HepG2 (cell line): ENCODE results near the gene SIRT5. TPM values are rescaled to one million over a fixed set of nuclear protein-coding genes. Genes with fewer than 3 reads are reported as not detected.
A peak's percentile ranks its signal among the peaks of the same experiment; 100 is the strongest.

ENCODE experiments used
- ATF1 ChIP-seq: IDR thresholded peaks from 2 replicates; pipeline ENCODE4 v1.6.1; 2016; ENCODE audit warnings: mild to moderate bottlenecking, control low read depth
- ATF7-NPFF ChIP-seq: sonication (generic); formaldehyde crosslinking; IDR thresholded peaks from 2 replicates; pipeline ENCODE4 v1.8.1; 2023; ENCODE audit warnings: mild to moderate bottlenecking, low read depth, missing genetic modification reagents, moderate library complexity
- DNMT3B ChIP-seq: conservative IDR thresholded peaks from 2 replicates; pipeline ENCODE4 v1.6.1; 2016; ENCODE audit warnings: missing biosample characterization, control low read depth
- HNF4G ChIP-seq, 2 experiments: sonication (generic) in 1 of 2; formaldehyde crosslinking in 1 of 2; IDR thresholded peaks; 2 replicates each; pipeline versions ENCODE4 v1.4.0 to v1.6.1; 2011 to 2020; ENCODE audit warnings: borderline replicate concordance in 2 of 2, low read depth in 2 of 2, mild to moderate bottlenecking in 2 of 2, low read length in 1 of 2, missing genetic modification reagents in 1 of 2, moderate library complexity in 1 of 2
- MYC ChIP-seq: sonication (generic); formaldehyde crosslinking; IDR thresholded peaks from 2 replicates; pipeline ENCODE4 v1.9.0; 2021; ENCODE audit warnings: missing genetic modification reagents, borderline replicate concordance
- NFIC ChIP-seq: IDR thresholded peaks from 2 replicates; pipeline ENCODE4 v1.6.1; 2012; ENCODE audit warnings: mild to moderate bottlenecking, low read length, inconsistent platforms
- NFKB2 ChIP-seq: sonication (generic); formaldehyde crosslinking; IDR thresholded peaks from 2 replicates; pipeline ENCODE4 v1.4.0; 2020; ENCODE audit warnings: missing genetic modification reagents, borderline replicate concordance
- RAD51 ChIP-seq: fragments of 450-650 bp; IDR thresholded peaks from 2 replicates; pipeline ENCODE4 v1.6.1; 2016; ENCODE audit warnings: borderline replicate concordance
- ZNF253 ChIP-seq: sonication (generic); formaldehyde crosslinking; IDR thresholded peaks from 2 replicates; pipeline ENCODE4 v1.8.0; 2022; ENCODE audit warnings: mild to moderate bottlenecking, missing genetic modification reagents, borderline replicate concordance
- ZNF337 ChIP-seq: sonication (generic); formaldehyde crosslinking; IDR thresholded peaks from 2 replicates; pipeline ENCODE4 v1.5.1; 2020; ENCODE audit warnings: missing genetic modification reagents, low read depth, mild to moderate bottlenecking, borderline replicate concordance
- ZNF33A ChIP-seq: sonication (generic); formaldehyde crosslinking; IDR thresholded peaks from 2 replicates; pipeline ENCODE4 v1.5.1; 2020; ENCODE audit warnings: missing genetic modification reagents, mild to moderate bottlenecking, moderate library complexity, borderline replicate concordance
- ZNF34 ChIP-seq: sonication (generic); formaldehyde crosslinking; IDR thresholded peaks from 2 replicates; pipeline ENCODE4 v1.4.0; 2020; ENCODE audit warnings: mild to moderate bottlenecking, missing genetic modification reagents, borderline replicate concordance
- ZNF546 ChIP-seq: sonication (generic); formaldehyde crosslinking; conservative IDR thresholded peaks from 2 replicates; pipeline ENCODE4 v1.8.1; 2023; ENCODE audit warnings: mild to moderate bottlenecking, missing genetic modification reagents
- ZNF549 ChIP-seq: sonication (generic); formaldehyde crosslinking; IDR thresholded peaks from 2 replicates; pipeline ENCODE4 v1.5.0; 2020; ENCODE audit warnings: missing genetic modification reagents
- ZNF713 ChIP-seq: sonication (generic); formaldehyde crosslinking; IDR thresholded peaks from 2 replicates; pipeline ENCODE4 v1.4.0; 2020; ENCODE audit warnings: mild to moderate bottlenecking, missing genetic modification reagents
- polyA plus RNA-seq, 8 experiments: library from polyadenylated mRNA; depleted of rRNA in 3 of 8; stranded (reverse) in 7 of 8; unstranded in 1 of 8; fragments of >200 nt; fragmentation: Illumina TruSeq in 4 of 8; extraction: Trizol in 4 of 8; gene quantifications; 2 replicates each; pipeline versions ENCODE4 v1.2.1 to v1.2.3, GENCODE V29; 2011 to 2016; ENCODE audit warnings: low read depth in 4 of 8, missing spikeins in 1 of 8, mixed read lengths in 1 of 8; ENCODE audit not compliant: insufficient read depth in 1 of 8
- total RNA-seq, 5 experiments: library from RNA; depleted of rRNA; stranded (reverse); fragments of >200 nt; fragmentation: Illumina TruSeq; extraction: Trizol; gene quantifications; 2 replicates each; pipeline ENCODE4 v1.2.3, GENCODE V29; 2016; ENCODE audit warnings: low read depth in 1 of 5
- TF ChIP-seq, protein P1 (sequence below): sonication (generic); formaldehyde crosslinking; IDR thresholded peaks from 2 replicates; pipeline ENCODE4 v1.5.1; 2020; ENCODE audit warnings: missing genetic modification reagents, mild to moderate bottlenecking, borderline replicate concordance
- TF ChIP-seq, protein P2 (sequence below): sonication (generic); formaldehyde crosslinking; IDR thresholded peaks from 2 replicates; pipeline ENCODE4 v1.4.0; 2020; ENCODE audit warnings: missing genetic modification reagents, borderline replicate concordance
- TF ChIP-seq, protein P3 (sequence below): fragments of 450-650 bp; IDR thresholded peaks from 2 replicates; pipeline ENCODE4 v1.6.1; 2017
- TF ChIP-seq, protein P4 (sequence below): sonication (generic); formaldehyde crosslinking; IDR thresholded peaks from 2 replicates; pipeline ENCODE4 v1.4.0; 2020; ENCODE audit warnings: mild to moderate bottlenecking, low read depth, missing genetic modification reagents
- TF ChIP-seq, protein P5 (sequence below): sonication (generic); formaldehyde crosslinking; IDR thresholded peaks from 2 replicates; pipeline ENCODE4 v1.8.1; 2023; ENCODE audit warnings: mild to moderate bottlenecking, missing genetic modification reagents
- TF ChIP-seq, protein P6 (sequence below): sonication (generic); formaldehyde crosslinking; IDR thresholded peaks from 2 replicates; pipeline ENCODE4 v1.4.0; 2020; ENCODE audit warnings: mild to moderate bottlenecking, missing genetic modification reagents

Gene SIRT5
- total and polyA plus RNA-seq, 2 of the 13 experiments (the other 11 are each of a cell fraction or from before 2014, with no cell fraction given) = 14.1 to 16.6 TPM

DNA sequence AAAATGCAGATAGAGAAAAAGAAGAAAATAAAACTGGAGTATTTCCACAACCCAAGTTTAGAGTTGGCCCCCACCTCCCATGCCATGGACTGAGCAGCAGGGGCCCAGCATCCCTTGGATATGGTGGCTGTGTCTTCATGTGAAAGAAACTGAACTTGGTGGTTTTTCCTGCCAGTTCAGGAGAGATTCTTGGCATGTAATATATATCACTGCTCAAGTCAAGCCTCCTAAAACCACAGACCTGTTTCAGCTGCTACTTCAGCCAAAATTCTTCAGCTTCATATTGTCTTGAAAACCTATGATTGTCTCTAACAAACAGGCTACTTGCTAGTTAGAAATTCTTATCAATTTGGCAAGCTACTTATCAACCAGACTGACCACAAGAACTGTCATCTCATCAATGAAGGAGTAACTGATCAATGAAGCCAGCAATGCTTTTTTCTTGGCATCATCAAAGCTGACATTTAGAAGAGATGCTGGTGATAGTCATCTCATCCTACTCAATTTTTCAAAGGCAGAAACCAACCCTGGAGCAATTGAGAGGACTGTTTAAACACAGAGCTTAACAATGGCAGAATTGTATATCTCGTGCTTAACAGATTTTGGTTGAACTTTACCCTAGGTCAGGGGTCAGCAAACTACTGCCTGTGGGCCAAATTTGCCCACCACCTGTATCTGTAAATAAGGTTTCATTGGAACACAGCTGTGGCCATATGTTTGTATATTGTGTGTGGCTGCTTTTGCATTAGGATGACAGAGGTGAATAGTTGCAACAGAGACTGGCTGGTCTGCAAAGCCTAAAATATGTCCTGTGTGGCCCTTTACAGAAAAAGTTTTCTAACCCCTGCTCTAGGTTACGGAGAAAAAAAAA, 30.4 kb downstream of the SIRT5 start (continued):
- TF ChIP-seq, protein P1, sequence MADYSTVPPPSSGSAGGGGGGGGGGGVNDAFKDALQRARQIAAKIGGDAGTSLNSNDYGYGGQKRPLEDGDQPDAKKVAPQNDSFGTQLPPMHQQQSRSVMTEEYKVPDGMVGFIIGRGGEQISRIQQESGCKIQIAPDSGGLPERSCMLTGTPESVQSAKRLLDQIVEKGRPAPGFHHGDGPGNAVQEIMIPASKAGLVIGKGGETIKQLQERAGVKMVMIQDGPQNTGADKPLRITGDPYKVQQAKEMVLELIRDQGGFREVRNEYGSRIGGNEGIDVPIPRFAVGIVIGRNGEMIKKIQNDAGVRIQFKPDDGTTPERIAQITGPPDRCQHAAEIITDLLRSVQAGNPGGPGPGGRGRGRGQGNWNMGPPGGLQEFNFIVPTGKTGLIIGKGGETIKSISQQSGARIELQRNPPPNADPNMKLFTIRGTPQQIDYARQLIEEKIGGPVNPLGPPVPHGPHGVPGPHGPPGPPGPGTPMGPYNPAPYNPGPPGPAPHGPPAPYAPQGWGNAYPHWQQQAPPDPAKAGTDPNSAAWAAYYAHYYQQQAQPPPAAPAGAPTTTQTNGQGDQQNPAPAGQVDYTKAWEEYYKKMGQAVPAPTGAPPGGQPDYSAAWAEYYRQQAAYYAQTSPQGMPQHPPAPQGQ = no peak
- TF ChIP-seq ZNF33A (CRISPR knock-in tag) (no peak), DNMT3B (CRISPR knock-in tag) (no peak), ZNF253 (no peak), HNF4G (IDR thresholded peaks at IDR 0.05; ENCODE audit: borderline replicate concordance, low read depth, low read length) (peak; percentile 99), HNF4G (CRISPR knock-in tag; IDR thresholded peaks at IDR 0.05; ENCODE audit: borderline replicate concordance, low read depth) (peak; percentile 95), ZNF546 (CRISPR knock-in tag) (no peak), ZNF549 (CRISPR knock-in tag) (no peak; the same call in 1 of the 2 replicates), MYC (CRISPR knock-in tag) (peak; percentile 38; the same call in 1 of the 2 replicates), ZNF34 (CRISPR knock-in tag) (peak; percentile 91; the same call in 1 of the 2 replicates), ZNF337 (CRISPR knock-in tag) (no peak), RAD51 (no peak), NFKB2 (CRISPR knock-in tag) (no peak), ATF1 (CRISPR knock-in tag) (peak; percentile 85), ATF7-NPFF (CRISPR knock-in tag) (peak; percentile 35; the same call in 1 of the 2 replicates), ZNF713 (CRISPR knock-in tag) (no peak), NFIC (peak; percentile 98)
- TF ChIP-seq, protein P2, sequence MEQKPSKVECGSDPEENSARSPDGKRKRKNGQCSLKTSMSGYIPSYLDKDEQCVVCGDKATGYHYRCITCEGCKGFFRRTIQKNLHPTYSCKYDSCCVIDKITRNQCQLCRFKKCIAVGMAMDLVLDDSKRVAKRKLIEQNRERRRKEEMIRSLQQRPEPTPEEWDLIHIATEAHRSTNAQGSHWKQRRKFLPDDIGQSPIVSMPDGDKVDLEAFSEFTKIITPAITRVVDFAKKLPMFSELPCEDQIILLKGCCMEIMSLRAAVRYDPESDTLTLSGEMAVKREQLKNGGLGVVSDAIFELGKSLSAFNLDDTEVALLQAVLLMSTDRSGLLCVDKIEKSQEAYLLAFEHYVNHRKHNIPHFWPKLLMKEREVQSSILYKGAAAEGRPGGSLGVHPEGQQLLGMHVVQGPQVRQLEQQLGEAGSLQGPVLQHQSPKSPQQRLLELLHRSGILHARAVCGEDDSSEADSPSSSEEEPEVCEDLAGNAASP (CRISPR knock-in tag) = peak; percentile 89
- TF ChIP-seq, protein P3, sequence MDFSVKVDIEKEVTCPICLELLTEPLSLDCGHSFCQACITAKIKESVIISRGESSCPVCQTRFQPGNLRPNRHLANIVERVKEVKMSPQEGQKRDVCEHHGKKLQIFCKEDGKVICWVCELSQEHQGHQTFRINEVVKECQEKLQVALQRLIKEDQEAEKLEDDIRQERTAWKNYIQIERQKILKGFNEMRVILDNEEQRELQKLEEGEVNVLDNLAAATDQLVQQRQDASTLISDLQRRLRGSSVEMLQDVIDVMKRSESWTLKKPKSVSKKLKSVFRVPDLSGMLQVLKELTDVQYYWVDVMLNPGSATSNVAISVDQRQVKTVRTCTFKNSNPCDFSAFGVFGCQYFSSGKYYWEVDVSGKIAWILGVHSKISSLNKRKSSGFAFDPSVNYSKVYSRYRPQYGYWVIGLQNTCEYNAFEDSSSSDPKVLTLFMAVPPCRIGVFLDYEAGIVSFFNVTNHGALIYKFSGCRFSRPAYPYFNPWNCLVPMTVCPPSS = no peak
- TF ChIP-seq, protein P4, sequence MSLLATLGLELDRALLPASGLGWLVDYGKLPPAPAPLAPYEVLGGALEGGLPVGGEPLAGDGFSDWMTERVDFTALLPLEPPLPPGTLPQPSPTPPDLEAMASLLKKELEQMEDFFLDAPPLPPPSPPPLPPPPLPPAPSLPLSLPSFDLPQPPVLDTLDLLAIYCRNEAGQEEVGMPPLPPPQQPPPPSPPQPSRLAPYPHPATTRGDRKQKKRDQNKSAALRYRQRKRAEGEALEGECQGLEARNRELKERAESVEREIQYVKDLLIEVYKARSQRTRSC (CRISPR knock-in tag) = 0 out of 2 replicates have a peak, but pooled peaks have one; percentile 61
- TF ChIP-seq, protein P5, sequence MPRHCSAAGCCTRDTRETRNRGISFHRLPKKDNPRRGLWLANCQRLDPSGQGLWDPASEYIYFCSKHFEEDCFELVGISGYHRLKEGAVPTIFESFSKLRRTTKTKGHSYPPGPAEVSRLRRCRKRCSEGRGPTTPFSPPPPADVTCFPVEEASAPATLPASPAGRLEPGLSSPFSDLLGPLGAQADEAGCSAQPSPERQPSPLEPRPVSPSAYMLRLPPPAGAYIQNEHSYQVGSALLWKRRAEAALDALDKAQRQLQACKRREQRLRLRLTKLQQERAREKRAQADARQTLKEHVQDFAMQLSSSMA (CRISPR knock-in tag) = no peak
- TF ChIP-seq, protein P6, sequence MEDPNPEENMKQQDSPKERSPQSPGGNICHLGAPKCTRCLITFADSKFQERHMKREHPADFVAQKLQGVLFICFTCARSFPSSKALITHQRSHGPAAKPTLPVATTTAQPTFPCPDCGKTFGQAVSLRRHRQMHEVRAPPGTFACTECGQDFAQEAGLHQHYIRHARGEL (CRISPR knock-in tag) = no peak
